HG03575 (cell line): ENCODE measurements around the gene DCPS.

ENCODE experiments used
- ATAC-seq: cut with Tn5 transposase; IDR thresholded peaks from one replicate; pipeline ENCODE4 v1.9.1; 2021; ENCODE audit not compliant: unreplicated experiment, insufficient number of reproducible peaks, low FRiP score; ENCODE audit errors: extremely low read depth

Gene DCPS

GRCh38 chr11:126318574-126319373 is 14.9 kb downstream of the DCPS start:
- peak; percentile 53 for ATAC-seq

GRCh38 chr11:126319374-126319740 is 15.5 kb downstream of the DCPS start:
- no peak for ATAC-seq

- no peak for ATAC-seq
These were observed 19.1 kb downstream of the DCPS start for GRCh38 chr11:126322996-126323395.

GRCh38 chr11:126327281-126328000 is 23.6 kb downstream of the DCPS start:
- no peak for ATAC-seq

GRCh38 chr11:126328001-126328390 is 24.1 kb downstream of the DCPS start:
- ATAC-seq = no peak

- no peak for ATAC-seq
These were observed 24.6 kb downstream of the DCPS start for GRCh38 chr11:126328444-126328843.

GRCh38 chr11:126328938-126329643 is 25.2 kb downstream of the DCPS start:
- no peak for ATAC-seq

- no peak for ATAC-seq
These were observed 25.9 kb downstream of the DCPS start for GRCh38 chr11:126329644-126330211.

GRCh38 chr11:126331286-126331685 is 27.4 kb downstream of the DCPS start:
- no peak for ATAC-seq

- ATAC-seq = no peak
These were observed 28.4 kb downstream of the DCPS start for GRCh38 chr11:126332221-126332711.

- ATAC-seq = no peak
These were observed 29.3 kb downstream of the DCPS start for GRCh38 chr11:126333142-126333541.

GRCh38 chr11:126334659-126335462 is 31.0 kb downstream of the DCPS start:
- ATAC-seq = no peak

- ATAC-seq = no peak
These were observed 31.6 kb downstream of the DCPS start for GRCh38 chr11:126335463-126335760.

GRCh38 chr11:126336138-126336541 is 32.3 kb downstream of the DCPS start:
- no peak for ATAC-seq

- no peak for ATAC-seq
These were observed 32.8 kb downstream of the DCPS start for GRCh38 chr11:126336671-126337101.

- ATAC-seq = no peak
These were observed 33.2 kb downstream of the DCPS start for GRCh38 chr11:126337126-126337473.

- no peak for ATAC-seq
These were observed 33.8 kb downstream of the DCPS start for GRCh38 chr11:126337474-126338241.

GRCh38 chr11:126338346-126339055 is 34.6 kb downstream of the DCPS start:
- ATAC-seq = no peak
